ENCODE data around the gene SYK.

- TF ChIP-seq MAX (IDR thresholded peaks at IDR 0.05; ENCODE audit: low read depth, low read length) (no peak), CTCF (IDR thresholded peaks at IDR 0.05; ENCODE audit: low read depth, low read length) (no peak)
Measured at GRCh38 chr9:90793729-90794128, 7.9 kb upstream of the SYK start.

All from NB4 (cell line).